Keratinocyte (primary cell): Measurements from ENCODE around the gene PDE9A. TPM values are rescaled to one million over a fixed set of nuclear protein-coding genes. Genes with fewer than 3 reads are reported as not detected.

Experiments used
- DNase-seq: peaks from one replicate; pipeline ENCODE4 v3.0.0-alpha.2; 2011; ENCODE audit warnings: low read depth, missing footprints, low spot score
- FAIRE-seq: peaks from 2 replicates; lab custom pipeline; 2011; peaks lifted over from hg19 to GRCh38; lab: Jason Lieb, UNC
- H2AFZ ChIP-seq: 2 replicates; pipeline ENCODE4 v1.6.0; 2012; ENCODE audit warnings: low read length, control low read depth, inconsistent platforms; ENCODE audit not compliant: control insufficient read depth
- H3K27ac ChIP-seq: 2 replicates; pipeline ENCODE4 v1.5.1; 2011; ENCODE audit warnings: low read length; ENCODE audit not compliant: control insufficient read depth, insufficient read depth
- H3K27me3 ChIP-seq: 3 replicates; pipeline ENCODE4 v1.6.0; 2011; ENCODE audit warnings: low read length; ENCODE audit not compliant: control insufficient read depth, insufficient read depth; ENCODE audit errors: extremely low read depth
- H3K36me3 ChIP-seq, 2 experiments: 2 replicates in 1 of 2; 3 replicates in 1 of 2; pipeline ENCODE4 v1.5.1; 2011; ENCODE audit warnings: low read length in 2 of 2, mild to moderate bottlenecking in 1 of 2; ENCODE audit not compliant: control insufficient read depth in 2 of 2, insufficient read depth in 2 of 2; ENCODE audit errors: extremely low read depth in 1 of 2
- H3K4me1 ChIP-seq: 3 replicates; pipeline ENCODE4 v1.5.1; 2011; ENCODE audit warnings: low read length; ENCODE audit not compliant: control insufficient read depth, insufficient read depth; ENCODE audit errors: extremely low read depth
- H3K4me2 ChIP-seq: 3 replicates; pipeline ENCODE4 v1.6.0; 2011; ENCODE audit warnings: low read depth, low read length; ENCODE audit not compliant: control insufficient read depth, insufficient read depth; ENCODE audit errors: extremely low read depth
- H3K4me3 ChIP-seq, 3 experiments: fragments of 200-600 bp in 1 of 3; sonication (generic) in 1 of 3; 2 replicates in 2 of 3; 3 replicates in 1 of 3; pipeline ENCODE4 v1.5.1; 2011 to 2016; ENCODE audit warnings: low read length in 3 of 3, mild to moderate bottlenecking in 3 of 3, control low read depth in 2 of 3, inconsistent platforms in 1 of 3, low read depth in 1 of 3, mixed read lengths in 1 of 3, mixed run types in 1 of 3, moderate library complexity in 1 of 3; ENCODE audit not compliant: control insufficient read depth in 2 of 3, insufficient read depth in 2 of 3; ENCODE audit errors: extremely low read depth in 1 of 3
- H3K79me2 ChIP-seq: 2 replicates; pipeline ENCODE4 v1.6.0; 2012; ENCODE audit warnings: low read length; ENCODE audit not compliant: control insufficient read depth, insufficient read depth
- H3K9ac ChIP-seq: 3 replicates; pipeline ENCODE4 v1.6.0; 2011; ENCODE audit warnings: low read length; ENCODE audit not compliant: control insufficient read depth, insufficient read depth; ENCODE audit errors: extremely low read depth
- H3K9me1 ChIP-seq: 3 replicates; pipeline ENCODE4 v1.6.0; 2011; ENCODE audit warnings: low read length; ENCODE audit not compliant: control insufficient read depth, insufficient read depth; ENCODE audit errors: extremely low read depth
- H3K9me3 ChIP-seq: 2 replicates; pipeline ENCODE4 v1.5.1; 2012; ENCODE audit warnings: low read depth, low read length; ENCODE audit not compliant: control insufficient read depth
- H4K20me1 ChIP-seq: 3 replicates; pipeline ENCODE4 v1.6.0; 2011; ENCODE audit warnings: low read length; ENCODE audit not compliant: control insufficient read depth, insufficient read depth; ENCODE audit errors: extremely low read depth
- EZH2 ChIP-seq: IDR thresholded peaks from one replicate; pipeline ENCODE4 v1.6.1; 2012; ENCODE audit warnings: inconsistent platforms, mild to moderate bottlenecking, low read length, moderate library complexity
- dilution Hi-C: fragments of 300-500 bp; cut with MboI; formaldehyde crosslinking; loops from one replicate; pipeline ENCODE4 v1.7.0; 2020; ENCODE audit warnings: low sequenced_read_pairs; ENCODE audit not compliant: extremely low pct_ligation_motif_present
- polyA plus RNA-seq, 5 experiments: library from polyadenylated mRNA; depleted of rRNA in 3 of 5; stranded (reverse) in 3 of 5; stranded (forward) in 1 of 5; unstranded in 1 of 5; fragments of >200 nt; gene quantifications; 1 replicate in 1 of 5; 2 replicates in 3 of 5; 3 replicates in 1 of 5; pipeline versions ENCODE4 v1.2.1 to v1.2.3, GENCODE V29; 2011 to 2012; ENCODE audit warnings: missing spikeins in 2 of 5, low read depth in 1 of 5, low replicate concordance in 1 of 5
- TF ChIP-seq, protein P1 (sequence below), 3 experiments: IDR thresholded peaks in 1 of 3; conservative IDR thresholded peaks in 1 of 3; optimal IDR thresholded peaks in 1 of 3; 2 replicates in 2 of 3; 3 replicates in 1 of 3; pipeline versions ENCODE3 to v1.5.1; 2011; ENCODE audit warnings: low read length in 3 of 3, mild to moderate bottlenecking in 3 of 3, moderate library complexity in 2 of 3, control low read depth in 1 of 3, inconsistent platforms in 1 of 3; ENCODE audit not compliant: insufficient read depth in 2 of 3; ENCODE audit errors: extremely low read depth in 1 of 3

PDE9A gene
- polyA plus RNA-seq, 1 donor (not counting 4 experiments of a cell fraction or from before 2014, with no cell fraction given), result 0.13 TPM

DNA sequence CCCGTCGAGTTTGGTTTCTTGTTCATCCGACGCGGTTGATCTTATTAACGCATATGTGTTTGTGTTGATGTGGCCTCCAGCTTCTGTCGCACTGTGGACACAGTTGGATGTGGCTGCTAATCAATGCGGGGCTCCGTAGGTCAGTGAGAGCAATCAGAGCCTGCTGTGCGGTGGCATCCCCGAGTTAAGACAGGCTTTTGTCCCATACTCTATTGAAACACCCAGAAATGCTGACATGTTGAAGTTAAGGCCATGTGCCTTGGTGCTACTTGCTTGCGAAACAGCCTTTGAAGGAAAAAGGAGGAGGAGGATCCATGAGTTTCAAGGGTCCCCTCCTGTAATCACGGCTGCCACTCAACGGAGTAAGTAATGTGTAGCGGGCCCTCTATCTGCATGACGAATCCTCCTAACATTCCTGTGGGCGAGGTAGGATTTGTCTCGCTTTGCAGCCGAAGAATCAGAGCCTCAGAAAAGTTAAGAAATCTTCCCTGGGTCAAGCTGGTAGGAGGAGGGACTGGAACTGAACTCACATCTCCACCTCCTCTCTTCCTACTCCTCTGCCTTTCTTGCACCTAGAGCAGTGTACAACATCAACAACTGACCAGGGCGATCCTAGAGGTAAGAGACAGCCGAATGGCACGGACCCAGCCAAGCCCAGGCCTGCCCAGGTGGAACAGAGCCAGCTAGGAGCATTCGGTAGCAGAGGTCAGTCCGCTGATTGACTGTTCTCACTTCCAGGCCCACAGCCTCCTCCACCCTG lies 19.5 kb downstream of the PDE9A start:
- no peak overlapping the region for H3K4me2 ChIP-seq

GRCh38 chr21:42673633-42674328 lies 20.4 kb downstream of the PDE9A start:
- Histone ChIP-seq H3K4me2 (no peak overlapping the region), H2AFZ (no peak overlapping the region), H3K36me3 (no peaks in the 10 kb centered on the region), H3K9ac (no peak overlapping the region), H3K27ac (no peak overlapping the region), H3K27me3 (peaks cover 21% of the 10 kb centered on the region), H3K4me3 (no peak overlapping the region), H3K4me1 (no peaks in the 10 kb centered on the region), H4K20me1 (no peaks in the 10 kb centered on the region), H3K9me1 (no peaks in the 10 kb centered on the region), H3K79me2 (no peaks in the 10 kb centered on the region), H3K9me3 (no peaks in the 10 kb centered on the region)
- FAIRE-seq (no peak), DNase-seq (no peak)
- TF ChIP-seq EZH2, result no peak
- TF ChIP-seq, protein P1, sequence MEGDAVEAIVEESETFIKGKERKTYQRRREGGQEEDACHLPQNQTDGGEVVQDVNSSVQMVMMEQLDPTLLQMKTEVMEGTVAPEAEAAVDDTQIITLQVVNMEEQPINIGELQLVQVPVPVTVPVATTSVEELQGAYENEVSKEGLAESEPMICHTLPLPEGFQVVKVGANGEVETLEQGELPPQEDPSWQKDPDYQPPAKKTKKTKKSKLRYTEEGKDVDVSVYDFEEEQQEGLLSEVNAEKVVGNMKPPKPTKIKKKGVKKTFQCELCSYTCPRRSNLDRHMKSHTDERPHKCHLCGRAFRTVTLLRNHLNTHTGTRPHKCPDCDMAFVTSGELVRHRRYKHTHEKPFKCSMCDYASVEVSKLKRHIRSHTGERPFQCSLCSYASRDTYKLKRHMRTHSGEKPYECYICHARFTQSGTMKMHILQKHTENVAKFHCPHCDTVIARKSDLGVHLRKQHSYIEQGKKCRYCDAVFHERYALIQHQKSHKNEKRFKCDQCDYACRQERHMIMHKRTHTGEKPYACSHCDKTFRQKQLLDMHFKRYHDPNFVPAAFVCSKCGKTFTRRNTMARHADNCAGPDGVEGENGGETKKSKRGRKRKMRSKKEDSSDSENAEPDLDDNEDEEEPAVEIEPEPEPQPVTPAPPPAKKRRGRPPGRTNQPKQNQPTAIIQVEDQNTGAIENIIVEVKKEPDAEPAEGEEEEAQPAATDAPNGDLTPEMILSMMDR (optimal IDR thresholded peaks at IDR 0.05 in 1 of 3, IDR thresholded peaks at IDR 0.05 in 1 of 3, conservative IDR thresholded peaks at IDR 0.05 in 1 of 3; ENCODE audit: extremely low read depth in 1 of 3, insufficient read depth in 2 of 3, low read length in 3 of 3), result no peak
- dilution Hi-C loops, result no loop called here

More for the DNA sequence above, 19.5 kb downstream of the PDE9A start:
- no peak overlapping the region for H3K27ac ChIP-seq
- TF ChIP-seq, protein P1 (optimal IDR thresholded peaks at IDR 0.05 in 1 of 3, IDR thresholded peaks at IDR 0.05 in 1 of 3, conservative IDR thresholded peaks at IDR 0.05 in 1 of 3; ENCODE audit: extremely low read depth in 1 of 3, insufficient read depth in 2 of 3, low read length in 3 of 3), result no peak
- no peak for TF ChIP-seq EZH2
- FAIRE-seq (no peak), DNase-seq (no peak)
- dilution Hi-C loops, result no loop called here
- no peaks in the 10 kb centered on the region for H3K4me1 ChIP-seq
- H3K9me3 ChIP-seq, result no peaks in the 10 kb centered on the region
- H2AFZ ChIP-seq, result no peak overlapping the region
- no peaks in the 10 kb centered on the region for H4K20me1 ChIP-seq
- H3K9ac ChIP-seq, result no peak overlapping the region
- no peak overlapping the region for H3K4me3 ChIP-seq
- no peaks in the 10 kb centered on the region for H3K79me2 ChIP-seq
- no peaks in the 10 kb centered on the region for H3K36me3 ChIP-seq
- peaks cover 14% of the 10 kb centered on the region for H3K27me3 ChIP-seq
- no peaks in the 10 kb centered on the region for H3K9me1 ChIP-seq
